ENCODE data around the gene ELF3. TPM values are rescaled to one million over a fixed set of nuclear protein-coding genes. Genes with fewer than 3 reads are reported as not detected.

The ELF3 gene
- total RNA-seq, 2 donors from 2014 or later: 11.8 to 13.2 TPM

GRCh38 chr1:202016022-202016810 lies 5.8 kb downstream of the ELF3 start:
- Mint-ChIP-seq H3K9me3 (no peaks in the 10 kb centered on the region), H3K4me3 (no peak overlapping the region), H3K27me3 (ENCODE audit: insufficient read depth) (no peaks in the 10 kb centered on the region), H3K4me1 (peaks cover 23% of the 10 kb centered on the region), H3K27ac (no peak overlapping the region), H3K36me3 (ENCODE audit: low read depth) (peaks cover 23% of the 10 kb centered on the region)
- 90 to 92% methylated on average over 9 of the region's 9 CpGs for WGBS, 2 experiments (ENCODE audit: insufficient coverage in 1 of 2, insufficient read length in 1 of 2)
- H3K36me3 ChIP-seq (ENCODE audit: control insufficient read depth, insufficient read depth, low read length): peaks cover 7% of the 10 kb centered on the region
- no peak for DNase-seq
- no peak overlapping the region for H3K27ac ChIP-seq (ENCODE audit: low read depth, low read length)
- H3K9ac ChIP-seq (ENCODE audit: extremely low read depth, low read length, poor library complexity, severe bottlenecking): no peak overlapping the region
- H3K27me3 ChIP-seq (ENCODE audit: control insufficient read depth, insufficient read depth, low read length, poor library complexity, severe bottlenecking): no peaks in the 10 kb centered on the region
- TF ChIP-seq CTCF (conservative IDR thresholded peaks at IDR 0.05): no peak
- H3K9me3 ChIP-seq (ENCODE audit: control insufficient read depth, low read length): no peaks in the 10 kb centered on the region
- H3K4me1 ChIP-seq (ENCODE audit: control insufficient read depth, insufficient read depth, low read length): no peaks in the 10 kb centered on the region
- no peak overlapping the region for H3K4me3 ChIP-seq (ENCODE audit: low read length)

- no peaks in the 10 kb centered on the region for H3K4me1 ChIP-seq (ENCODE audit: control insufficient read depth, insufficient read depth, low read length)
- H3K4me1 Mint-ChIP-seq: peaks cover 22% of the 10 kb centered on the region
- no peak overlapping the region for H3K9ac ChIP-seq (ENCODE audit: extremely low read depth, low read length, poor library complexity, severe bottlenecking)
- TF ChIP-seq CTCF (conservative IDR thresholded peaks at IDR 0.05): no peak
- no peaks in the 10 kb centered on the region for H3K9me3 ChIP-seq (ENCODE audit: control insufficient read depth, low read length)
- H3K27me3 ChIP-seq (ENCODE audit: control insufficient read depth, insufficient read depth, low read length, poor library complexity, severe bottlenecking): no peaks in the 10 kb centered on the region
- H3K27me3 Mint-ChIP-seq (ENCODE audit: insufficient read depth): no peaks in the 10 kb centered on the region
- no peak overlapping the region for H3K4me3 ChIP-seq (ENCODE audit: low read length)
- no peak overlapping the region for H3K4me3 Mint-ChIP-seq
- WGBS, 2 experiments (ENCODE audit: insufficient coverage in 1 of 2, insufficient read length in 1 of 2): 94 to 99% methylated on average over 12 to 21 of the region's 21 CpGs
- no peaks in the 10 kb centered on the region for H3K9me3 Mint-ChIP-seq
- H3K36me3 Mint-ChIP-seq (ENCODE audit: low read depth): peaks cover 23% of the 10 kb centered on the region
- no peak for DNase-seq
- peaks cover 7% of the 10 kb centered on the region for H3K36me3 ChIP-seq (ENCODE audit: control insufficient read depth, insufficient read depth, low read length)
- no peak overlapping the region for H3K27ac Mint-ChIP-seq
- no peak overlapping the region for H3K27ac ChIP-seq (ENCODE audit: low read depth, low read length)
These were observed 6.7 kb downstream of the ELF3 start for GRCh38 chr1:202016811-202017748.

- DNase-seq: peak; percentile 58
- Mint-ChIP-seq H3K27me3 (ENCODE audit: insufficient read depth) (no peaks in the 10 kb centered on the region), H3K9me3 (no peaks in the 10 kb centered on the region), H3K4me3 (peak overlapping the region; percentile 12), H3K4me1 (peaks cover 22% of the 10 kb centered on the region), H3K36me3 (ENCODE audit: low read depth) (peaks cover 23% of the 10 kb centered on the region), H3K27ac (peak overlapping the region; percentile 23)
- TF ChIP-seq CTCF (conservative IDR thresholded peaks at IDR 0.05): no peak
- Histone ChIP-seq H3K4me3 (ENCODE audit: low read length) (no peak overlapping the region), H3K4me1 (ENCODE audit: control insufficient read depth, insufficient read depth, low read length) (no peaks in the 10 kb centered on the region), H3K36me3 (ENCODE audit: control insufficient read depth, insufficient read depth, low read length) (peaks cover 7% of the 10 kb centered on the region), H3K9ac (ENCODE audit: extremely low read depth, low read length, poor library complexity, severe bottlenecking) (no peak overlapping the region), H3K9me3 (ENCODE audit: control insufficient read depth, low read length) (no peaks in the 10 kb centered on the region), H3K27ac (ENCODE audit: low read depth, low read length) (no peak overlapping the region), H3K27me3 (ENCODE audit: control insufficient read depth, insufficient read depth, low read length, poor library complexity, severe bottlenecking) (no peaks in the 10 kb centered on the region)
- WGBS, 2 experiments (ENCODE audit: insufficient coverage in 1 of 2, insufficient read length in 1 of 2): 82 to 87% methylated on average over 5 to 18 of the region's 18 CpGs
These were observed 7.5 kb downstream of the ELF3 start for GRCh38 chr1:202017749-202018467.

Measured in endodermal cell (in vitro differentiated cells).